Stomach (tissue), 9 donors: ENCODE data around the gene SQSTM1. TPM values are rescaled to one million over a fixed set of nuclear protein-coding genes. Genes with fewer than 3 reads are reported as not detected.

Source experiments
- DNase-seq, 2 donors: peaks; one replicate each; pipeline versions ENCODE4 v3.0.0 to v3.0.0-alpha.2; 2013 to 2019
- H3K27ac ChIP-seq, 5 donors: fragments of 200-600 bp in 4 of 5; sonication (generic) in 4 of 5; one replicate each; pipeline ENCODE4 v1.5.1; 2013 to 2019; ENCODE audit warnings: mild to moderate bottlenecking in 1 of 5, moderate library complexity in 1 of 5
- H3K27me3 ChIP-seq, 3 donors: fragments of 200-600 bp; sonication (generic); one replicate each; pipeline ENCODE4 v1.5.1; 2017 to 2019; ENCODE audit warnings: mixed run types in 1 of 3
- H3K36me3 ChIP-seq, 4 donors: fragments of 200-600 bp; sonication (generic); 1 replicate in 3 of 4; 2 replicates in 1 of 4; pipeline ENCODE4 v1.5.1; 2016 to 2019
- H3K4me1 ChIP-seq, 4 donors: fragments of 200-600 bp; sonication (generic); one replicate each; pipeline ENCODE4 v1.5.1; 2016 to 2019
- H3K4me3 ChIP-seq, 4 donors: fragments of 200-600 bp; sonication (generic) in 3 of 4; one replicate each; pipeline ENCODE4 v1.5.1; 2016 to 2019; ENCODE audit warnings: mild to moderate bottlenecking in 1 of 4
- H3K9me3 ChIP-seq, 4 donors: fragments of 200-600 bp; sonication (generic); one replicate each; pipeline ENCODE4 v1.5.1; 2016 to 2019
- CTCF ChIP-seq, 7 experiments: fragments of 450-650 bp in 4 of 7; fragments of 200-600 bp in 3 of 7; sonication (generic) in 3 of 7; IDR thresholded peaks; one replicate each; pipeline ENCODE4 v1.5.1; 2016 to 2019; ENCODE audit warnings: antibody characterized with exemption in 7 of 7, control low read depth in 2 of 7, mild to moderate bottlenecking in 1 of 7
- EP300 ChIP-seq: sonication (generic); formaldehyde crosslinking; IDR thresholded peaks from one replicate; pipeline ENCODE4 v1.6.1; 2017; ENCODE audit warnings: antibody characterized with exemption
- POLR2A ChIP-seq, 4 donors: fragments of 450-650 bp; IDR thresholded peaks; one replicate each; pipeline ENCODE4 v1.6.1; 2016; ENCODE audit warnings: antibody characterized with exemption in 4 of 4, control low read depth in 2 of 4, mild to moderate bottlenecking in 1 of 4, moderate library complexity in 1 of 4
- POLR2AphosphoS5 ChIP-seq, 3 donors: sonication (generic); formaldehyde crosslinking; IDR thresholded peaks; one replicate each; pipeline ENCODE4 v1.6.1; 2016; ENCODE audit warnings: antibody characterized with exemption in 3 of 3
- WGBS, 5 donors: extraction: QIAGEN DNeasy Blood & Tissue Kit in 3 of 5; methylation state at CpG; one replicate each; pipeline versions ENCODE4 v1.1.5 to v1.1.7; 2013 to 2018; 5-methylcytosine and 5-hydroxymethylcytosine counted together
- intact Hi-C: fragments of 100-400 bp; cut with DNase I; formaldehyde crosslinking; loops from one replicate; pipeline ENCODE4 v1.15.1; 2023; ENCODE audit warnings: low total_unique reads
- polyA plus RNA-seq, 3 donors: library from polyadenylated mRNA; stranded (reverse); fragments of 200-250 nt; gene quantifications; one replicate each; pipeline ENCODE4 v1.2.3, GENCODE V29; 2013
- total RNA-seq, 5 donors: library from RNA; depleted of rRNA; stranded (reverse); fragments of >200 nt; gene quantifications; one replicate each; pipeline versions ENCODE4 v1.1.0 to v1.2.3, GENCODE V29; 2014 to 2016
- donor health status: healthy with polysubstance abuse.
- donor health status: Bipolar disorder and iron deficiency.
- donor health status: healthy.

SQSTM1 gene
- total and polyA plus RNA-seq, 8 donors: 163 to 693 (median 356) TPM

GRCh38 chr5:179876610-179876952 lies 55.9 kb downstream of the SQSTM1 start:
- Histone ChIP-seq H3K9me3 (no peaks in the 10 kb centered on the region), H3K4me1 (no peaks in the 10 kb centered on the region), H3K27ac (no peak overlapping the region), H3K36me3 (peaks cover 63 to 97% (median 94%) of the 10 kb centered on the region in 4 donors), H3K27me3 (no peaks in the 10 kb centered on the region), H3K4me3 (no peak overlapping the region)
- TF ChIP-seq EP300 (no peak), POLR2A (IDR thresholded peaks at IDR 0.05) (no peak), CTCF (IDR thresholded peaks at IDR 0.05) (no peak), POLR2AphosphoS5 (IDR thresholded peaks at IDR 0.05) (no peak)
- intact Hi-C loops: no loop called here
- 91 to 100% (median 93%) methylated on average over 3 of the region's 3 CpGs for WGBS, 5 donors
- DNase-seq: no peak

- intact Hi-C loops: no loop called here
- Histone ChIP-seq H3K27ac (no peak overlapping the region), H3K4me3 (no peak overlapping the region), H3K4me1 (no peaks in the 10 kb centered on the region), H3K9me3 (peaks cover 0 to 12% (median 6%) of the 10 kb centered on the region in 4 donors), H3K27me3 (no peaks in the 10 kb centered on the region), H3K36me3 (peaks cover 49 to 97% (median 90%) of the 10 kb centered on the region in 4 donors)
- 90 to 96% (median 92%) methylated on average over 13 to 26 of the region's 26 CpGs for WGBS, 5 donors
- DNase-seq: no peak
- TF ChIP-seq CTCF (IDR thresholded peaks at IDR 0.05) (no peak), POLR2A (IDR thresholded peaks at IDR 0.05) (no peak), POLR2AphosphoS5 (IDR thresholded peaks at IDR 0.05) (no peak), EP300 (no peak)
Measured at GRCh38 chr5:179878222-179879002, 57.7 kb downstream of the SQSTM1 start.

- Histone ChIP-seq H3K27me3 (no peaks in the 10 kb centered on the region), H3K9me3 (peaks cover 0 to 20% (median 11%) of the 10 kb centered on the region in 4 donors), H3K4me1 (no peaks in the 10 kb centered on the region), H3K36me3 (peaks cover 49 to 97% (median 90%) of the 10 kb centered on the region in 4 donors), H3K27ac (no peak overlapping the region), H3K4me3 (no peak overlapping the region)
- TF ChIP-seq CTCF (IDR thresholded peaks at IDR 0.05): no peak
- no peak for TF ChIP-seq POLR2AphosphoS5 (IDR thresholded peaks at IDR 0.05)
- no peak for TF ChIP-seq EP300
- TF ChIP-seq POLR2A (IDR thresholded peaks at IDR 0.05): no peak
- intact Hi-C loops: no loop called here
- no peak for DNase-seq
- 92 to 96% (median 94%) methylated on average over 15 to 31 of the region's 31 CpGs for WGBS, 5 donors
Measured at GRCh38 chr5:179879003-179879689, 58.4 kb downstream of the SQSTM1 start.

GRCh38 chr5:179879690-179880010 lies 58.9 kb downstream of the SQSTM1 start:
- Histone ChIP-seq H3K9me3 (peaks cover 0 to 24% (median 12%) of the 10 kb centered on the region in 4 donors), H3K4me1 (no peaks in the 10 kb centered on the region), H3K27ac (no peak overlapping the region), H3K36me3 (peaks cover 53 to 97% (median 90%) of the 10 kb centered on the region in 4 donors), H3K27me3 (no peaks in the 10 kb centered on the region), H3K4me3 (no peak overlapping the region)
- intact Hi-C loops: no loop called here
- DNase-seq: no peak
- no peak for TF ChIP-seq POLR2AphosphoS5 (IDR thresholded peaks at IDR 0.05)
- no peak for TF ChIP-seq POLR2A (IDR thresholded peaks at IDR 0.05)
- WGBS, 5 donors: 86 to 96% (median 93%) methylated on average over 8 to 13 of the region's 13 CpGs
